ENCODE results near the gene ITGAD. TPM values are rescaled to one million over a fixed set of nuclear protein-coding genes. Genes with fewer than 3 reads are reported as not detected.

ITGAD gene
- total RNA-seq: not detected in 3 replicates
- long read RNA-seq: 0 reads

DNA sequence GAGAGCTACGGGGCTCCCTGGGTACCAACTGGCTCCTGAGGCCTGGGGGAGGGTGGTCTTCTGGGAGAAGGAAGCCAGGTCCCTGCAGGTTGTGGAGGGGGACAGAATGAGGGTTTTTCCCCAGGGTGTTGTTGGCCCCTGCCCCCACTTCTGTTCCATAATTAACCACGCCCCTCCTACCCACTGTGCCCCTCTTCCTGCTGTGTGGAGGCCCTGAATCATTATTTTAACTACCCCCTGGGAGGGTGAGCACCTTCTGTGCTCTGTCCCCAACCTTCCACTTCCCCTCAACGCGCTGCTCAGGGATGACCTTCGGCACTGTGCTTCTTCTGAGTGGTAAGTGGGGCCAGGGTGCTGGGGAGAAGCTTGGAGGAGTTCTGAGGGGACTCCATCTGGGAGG, at the start of gene ITGAD:
Gene ITGAD, plus strand, starts transcription at position 280 of the 400 bp plus-strand sequence. Its CDS starts 26 bp downstream, at position 306.
- H3K4me1 Mint-ChIP-seq (ENCODE audit: low read depth): no peaks in the 10 kb centered on the region
- H3K36me3 Mint-ChIP-seq (ENCODE audit: low read depth): no peaks in the 10 kb centered on the region
- H3K27ac Mint-ChIP-seq (ENCODE audit: unreplicated experiment): no peak within 1 kb of the TSS
- H3K4me3 Mint-ChIP-seq (ENCODE audit: unreplicated experiment): no peak within 1 kb of the TSS
- no peaks in the 10 kb centered on the region for H3K9me3 Mint-ChIP-seq (ENCODE audit: low read depth)
- TF ChIP-seq, protein P1, sequence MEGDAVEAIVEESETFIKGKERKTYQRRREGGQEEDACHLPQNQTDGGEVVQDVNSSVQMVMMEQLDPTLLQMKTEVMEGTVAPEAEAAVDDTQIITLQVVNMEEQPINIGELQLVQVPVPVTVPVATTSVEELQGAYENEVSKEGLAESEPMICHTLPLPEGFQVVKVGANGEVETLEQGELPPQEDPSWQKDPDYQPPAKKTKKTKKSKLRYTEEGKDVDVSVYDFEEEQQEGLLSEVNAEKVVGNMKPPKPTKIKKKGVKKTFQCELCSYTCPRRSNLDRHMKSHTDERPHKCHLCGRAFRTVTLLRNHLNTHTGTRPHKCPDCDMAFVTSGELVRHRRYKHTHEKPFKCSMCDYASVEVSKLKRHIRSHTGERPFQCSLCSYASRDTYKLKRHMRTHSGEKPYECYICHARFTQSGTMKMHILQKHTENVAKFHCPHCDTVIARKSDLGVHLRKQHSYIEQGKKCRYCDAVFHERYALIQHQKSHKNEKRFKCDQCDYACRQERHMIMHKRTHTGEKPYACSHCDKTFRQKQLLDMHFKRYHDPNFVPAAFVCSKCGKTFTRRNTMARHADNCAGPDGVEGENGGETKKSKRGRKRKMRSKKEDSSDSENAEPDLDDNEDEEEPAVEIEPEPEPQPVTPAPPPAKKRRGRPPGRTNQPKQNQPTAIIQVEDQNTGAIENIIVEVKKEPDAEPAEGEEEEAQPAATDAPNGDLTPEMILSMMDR (IDR thresholded peaks at IDR 0.05): no peak
- H3K27me3 Mint-ChIP-seq (ENCODE audit: low read depth): peaks cover 17% of the 10 kb centered on the region
- no peak for DNase-seq (ENCODE audit: low spot score)

DNA sequence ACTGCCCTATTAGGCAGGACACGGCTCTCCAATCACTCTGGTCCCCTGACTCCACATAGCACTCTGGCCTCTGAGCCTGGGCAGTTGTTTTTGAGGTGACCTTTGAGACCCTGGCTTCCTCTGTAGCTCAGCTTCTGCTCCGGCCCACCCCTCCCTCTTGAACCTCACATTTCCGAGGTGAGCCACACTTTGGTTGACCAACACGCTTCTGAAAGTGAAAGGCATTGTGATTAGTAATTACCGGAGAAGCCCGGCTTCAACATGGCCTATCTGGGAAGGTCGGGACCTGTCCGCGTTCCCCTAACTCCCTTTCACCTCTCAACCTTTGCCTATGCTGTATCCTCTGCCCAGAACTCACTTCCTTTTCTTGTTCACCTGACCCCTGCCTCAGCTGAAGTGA, 48.4 kb upstream of the ITGAD start:
- H3K4me1 Mint-ChIP-seq (ENCODE audit: low read depth): no peaks in the 10 kb centered on the region
- TF ChIP-seq, protein P1 (IDR thresholded peaks at IDR 0.05): no peak
- no peaks in the 10 kb centered on the region for H3K9me3 Mint-ChIP-seq (ENCODE audit: low read depth)
- no peaks in the 10 kb centered on the region for H3K36me3 Mint-ChIP-seq (ENCODE audit: low read depth)
- H3K27me3 Mint-ChIP-seq (ENCODE audit: low read depth): peaks cover 3% of the 10 kb centered on the region
- DNase-seq (ENCODE audit: low spot score): no peak
- H3K27ac Mint-ChIP-seq (ENCODE audit: unreplicated experiment): no peak overlapping the region
- no peak overlapping the region for H3K4me3 Mint-ChIP-seq (ENCODE audit: unreplicated experiment)

DNA sequence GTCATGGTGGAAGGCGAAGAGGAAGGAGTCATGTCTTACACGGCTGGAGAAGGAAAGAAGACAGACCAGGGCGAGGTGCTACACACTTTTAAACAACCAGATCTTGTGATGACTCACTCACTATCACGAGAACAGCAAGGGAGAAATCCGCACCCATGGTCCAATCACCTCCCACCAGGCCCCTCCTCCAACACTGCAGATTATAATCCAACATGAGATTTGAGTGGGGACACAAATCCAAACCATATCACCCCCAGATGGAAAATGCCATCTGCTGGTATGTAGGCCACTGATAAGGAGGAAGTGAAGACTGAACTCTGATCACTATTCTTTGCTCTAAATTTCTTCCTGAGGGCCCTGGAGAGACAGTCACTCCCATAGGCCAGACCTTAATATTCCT, 45.7 kb upstream of the ITGAD start:
- no peaks in the 10 kb centered on the region for H3K4me1 Mint-ChIP-seq (ENCODE audit: low read depth)
- H3K27ac Mint-ChIP-seq (ENCODE audit: unreplicated experiment): no peak overlapping the region
- H3K9me3 Mint-ChIP-seq (ENCODE audit: low read depth): no peaks in the 10 kb centered on the region
- no peaks in the 10 kb centered on the region for H3K36me3 Mint-ChIP-seq (ENCODE audit: low read depth)
- H3K4me3 Mint-ChIP-seq (ENCODE audit: unreplicated experiment): no peak overlapping the region
- TF ChIP-seq, protein P1 (IDR thresholded peaks at IDR 0.05): no peak
- peaks cover 2% of the 10 kb centered on the region for H3K27me3 Mint-ChIP-seq (ENCODE audit: low read depth)
- no peak for DNase-seq (ENCODE audit: low spot score)

DNA sequence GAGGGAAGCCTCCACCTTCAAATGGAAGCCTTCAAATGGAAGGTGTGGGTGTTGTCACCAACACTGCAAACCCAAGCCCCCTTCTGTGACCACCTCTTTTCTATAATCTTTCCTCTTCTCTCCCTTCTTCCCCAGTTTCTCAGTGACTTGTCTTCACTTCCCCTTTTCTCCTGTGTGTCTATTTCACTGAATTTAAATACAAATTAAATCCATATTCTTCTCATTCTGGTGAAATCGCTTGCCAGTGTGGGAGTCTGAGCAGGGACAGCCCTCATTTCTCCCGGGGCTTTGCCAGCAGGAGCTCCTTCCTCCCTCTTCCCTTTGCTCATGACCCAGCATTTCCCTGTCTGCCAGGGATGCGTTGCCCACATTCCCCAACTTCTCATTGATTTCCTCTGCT, 44.6 kb upstream of the ITGAD start:
- Mint-ChIP-seq H3K36me3 (ENCODE audit: low read depth) (no peaks in the 10 kb centered on the region), H3K4me1 (ENCODE audit: low read depth) (no peaks in the 10 kb centered on the region)

DNA sequence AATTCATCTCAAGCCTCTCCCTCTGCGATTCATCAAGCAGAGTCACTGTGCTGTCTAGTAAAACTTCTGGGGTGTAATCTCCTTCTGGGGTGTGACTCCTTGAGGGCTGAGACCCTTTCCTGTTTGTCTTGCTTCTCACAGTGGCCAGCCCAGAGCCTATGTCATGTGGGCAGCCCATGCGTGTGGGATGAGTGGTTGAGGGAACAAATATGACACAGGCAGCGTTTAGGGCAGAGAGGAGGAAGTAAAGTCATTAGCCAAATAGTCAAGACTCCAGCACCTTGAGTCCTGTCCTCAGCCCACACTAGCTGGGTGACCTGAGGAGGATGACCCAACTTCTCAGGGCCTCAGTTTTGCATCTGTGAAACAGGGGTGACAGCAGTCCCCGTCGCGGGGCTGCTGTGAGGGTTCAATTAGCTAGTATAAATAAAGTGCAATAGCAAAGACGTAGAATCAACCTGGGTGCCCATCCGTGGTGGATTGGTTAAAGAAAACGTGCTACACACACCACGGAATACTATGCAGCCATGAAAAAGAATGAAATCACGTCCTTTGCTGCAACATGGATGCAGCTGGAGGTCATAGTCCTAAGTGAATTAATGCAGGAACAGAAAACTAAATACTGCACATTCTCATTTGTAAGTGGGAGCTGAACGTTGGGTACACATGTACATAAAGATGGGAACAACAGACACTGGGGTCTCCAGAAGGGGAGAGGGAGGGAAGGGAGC, 42.7 kb upstream of the ITGAD start:
- DNase-seq (ENCODE audit: low spot score): no peak
- Mint-ChIP-seq H3K4me3 (ENCODE audit: unreplicated experiment) (no peak overlapping the region), H3K27ac (ENCODE audit: unreplicated experiment) (no peak overlapping the region), H3K27me3 (ENCODE audit: low read depth) (peaks cover 8% of the 10 kb centered on the region), H3K36me3 (ENCODE audit: low read depth) (no peaks in the 10 kb centered on the region), H3K9me3 (ENCODE audit: low read depth) (no peaks in the 10 kb centered on the region), H3K4me1 (ENCODE audit: low read depth) (no peaks in the 10 kb centered on the region)
- TF ChIP-seq, protein P1 (IDR thresholded peaks at IDR 0.05): no peak

More for the DNA sequence above, 44.6 kb upstream of the ITGAD start:
- H3K27me3 Mint-ChIP-seq (ENCODE audit: low read depth): peaks cover 5% of the 10 kb centered on the region
- H3K4me3 Mint-ChIP-seq (ENCODE audit: unreplicated experiment): no peak overlapping the region
- no peak for DNase-seq (ENCODE audit: low spot score)
- no peaks in the 10 kb centered on the region for H3K9me3 Mint-ChIP-seq (ENCODE audit: low read depth)
- TF ChIP-seq, protein P1 (IDR thresholded peaks at IDR 0.05): no peak
- H3K27ac Mint-ChIP-seq (ENCODE audit: unreplicated experiment): no peak overlapping the region
